ENCODE results near the gene UBASH3A.
A peak's percentile ranks its signal among the peaks of the same experiment; 100 is the strongest.

UBASH3A gene

DNA sequence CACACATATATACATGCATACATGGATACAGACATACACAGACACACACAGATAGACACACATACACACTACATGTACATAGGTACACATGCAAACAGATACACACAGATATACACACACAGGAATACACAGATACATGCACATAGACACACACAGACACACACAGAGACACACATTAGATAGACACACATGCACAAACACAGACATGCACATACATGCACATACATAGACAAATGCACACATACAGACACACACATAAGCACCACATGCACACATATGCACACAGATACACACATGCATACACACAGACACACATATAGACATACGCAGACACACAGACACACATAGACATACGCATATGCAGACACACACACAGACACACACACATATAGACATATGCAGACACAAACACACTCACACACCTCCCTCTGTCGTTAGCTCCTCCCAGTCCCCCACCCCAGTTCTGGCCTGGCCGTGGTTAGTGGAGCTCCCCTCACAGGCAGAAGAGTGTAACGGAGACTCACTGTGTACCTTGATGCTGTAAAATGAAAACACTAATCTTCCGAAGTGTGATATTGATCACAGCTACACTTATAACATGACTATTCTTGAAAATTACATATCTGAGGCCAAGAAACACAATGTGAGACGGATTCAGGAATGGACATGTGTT, 7.6 kb downstream of the UBASH3A start:
- DNase-seq (ENCODE audit: low spot score) = no peak

DNA sequence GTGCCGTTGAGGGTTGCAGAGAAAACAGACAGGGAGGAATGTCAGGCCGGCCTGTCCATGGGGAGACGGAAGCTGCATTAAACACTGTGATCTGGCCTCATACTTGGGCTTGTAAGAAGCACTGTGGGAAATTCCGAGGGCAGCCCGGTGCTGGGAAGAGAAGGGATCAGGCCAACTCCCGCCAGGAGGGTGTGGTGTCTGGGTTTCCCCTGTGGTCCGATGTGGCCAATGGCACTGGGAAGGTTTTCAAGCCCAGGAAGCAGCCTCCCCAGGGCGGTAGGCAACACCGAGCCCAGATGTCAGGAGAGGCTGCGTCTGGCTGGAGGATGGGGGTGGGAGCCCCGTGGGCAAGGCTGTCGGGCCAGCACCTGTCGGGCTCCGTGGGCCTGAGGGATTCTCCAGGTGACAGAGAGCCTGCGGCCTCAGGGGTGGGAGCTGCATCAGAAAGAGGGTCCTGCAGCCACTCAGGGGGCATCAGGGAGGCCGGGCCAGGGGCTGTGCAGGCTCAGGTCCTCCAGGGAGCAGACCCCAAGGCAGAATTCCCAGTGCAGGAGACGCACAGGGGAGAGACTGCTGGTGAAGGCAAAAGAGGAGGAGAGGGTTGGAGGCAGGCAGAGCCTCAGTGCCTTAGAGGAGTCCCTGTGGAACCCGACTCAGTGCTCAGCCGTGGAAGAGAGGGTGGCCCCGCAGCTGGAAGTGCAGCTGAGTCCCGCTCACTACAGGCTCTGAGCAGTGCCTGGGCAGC, 8.4 kb downstream of the UBASH3A start:
- DNase-seq (ENCODE audit: low spot score) = no peak

DNA sequence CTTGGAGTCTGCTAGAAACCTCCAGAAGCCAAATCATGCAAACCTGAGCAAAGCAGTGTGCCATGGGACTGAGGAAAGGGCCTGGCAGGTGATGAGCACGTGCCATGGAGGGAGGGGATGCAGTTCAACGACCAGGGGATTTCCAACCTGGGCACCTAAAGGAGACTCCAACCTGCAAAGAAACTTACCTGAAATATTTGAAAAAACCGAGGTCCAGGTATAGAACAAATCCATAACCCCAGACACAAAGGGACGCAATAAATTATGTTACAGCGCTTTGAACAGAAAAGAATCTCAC, 8.9 kb downstream of the UBASH3A start:
- no peak for DNase-seq (ENCODE audit: low spot score)

DNA sequence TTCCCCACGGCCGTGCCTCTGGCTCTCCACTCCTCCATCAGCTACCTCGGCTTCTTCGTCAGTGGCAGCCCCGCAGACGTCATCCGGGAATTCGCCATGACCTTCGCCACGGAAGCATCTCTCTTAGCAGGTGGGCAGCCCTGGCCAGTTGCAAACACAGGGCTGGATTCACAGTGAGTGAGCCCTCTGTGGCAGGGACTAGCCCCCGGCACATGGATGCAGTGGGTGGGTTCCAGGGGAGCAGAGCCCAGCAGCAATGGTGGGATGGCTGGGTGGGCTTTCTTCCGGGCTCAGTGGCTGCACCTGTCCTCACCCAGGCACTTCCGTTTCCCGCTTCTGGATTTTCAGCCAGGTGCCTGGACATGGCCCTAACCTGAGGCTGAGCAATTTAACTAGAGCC, 9.4 kb downstream of the UBASH3A start:
- DNase-seq (ENCODE audit: low spot score) = no peak

DNA sequence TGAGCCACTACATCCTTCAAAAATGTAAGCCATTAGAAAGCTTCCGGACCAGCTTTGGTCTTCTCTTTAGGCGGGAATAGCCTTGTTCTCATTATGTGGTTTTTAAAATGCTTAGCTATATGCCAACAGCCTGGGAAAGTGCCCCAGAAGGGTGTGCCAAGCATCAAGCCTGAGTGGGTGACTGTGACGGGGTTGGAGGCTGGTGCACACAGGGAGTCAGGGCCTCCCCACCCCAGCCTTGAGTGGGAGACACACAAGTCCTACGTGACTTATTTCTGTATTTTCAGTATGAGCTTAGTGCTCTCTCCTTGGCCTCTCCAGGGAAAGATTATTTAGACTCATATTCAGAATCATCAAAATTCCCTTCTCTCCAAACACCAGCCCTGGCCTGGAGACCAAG, 9.8 kb downstream of the UBASH3A start:
- no peak for DNase-seq (ENCODE audit: low spot score)

DNA sequence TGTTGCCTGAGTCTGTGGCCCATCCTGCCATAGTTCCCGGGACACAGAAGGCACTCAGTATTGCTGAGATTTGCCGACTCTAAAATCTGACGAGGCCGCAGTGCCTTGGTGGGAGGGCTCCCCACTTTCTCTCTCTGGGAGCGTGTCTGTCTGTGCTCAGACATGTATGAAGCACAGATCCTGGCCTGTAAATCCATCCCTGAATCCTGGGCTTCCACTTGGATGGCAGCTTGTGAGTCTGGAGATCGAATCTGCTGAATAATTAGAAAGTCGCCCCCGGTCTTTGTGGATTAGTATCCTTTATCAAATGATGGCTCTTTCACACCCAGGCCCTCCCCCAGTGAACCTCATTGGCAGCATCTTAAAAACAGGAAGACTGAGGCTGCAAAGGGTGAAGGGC, 10.4 kb downstream of the UBASH3A start:
- DNase-seq (ENCODE audit: low spot score) = no peak

DNA sequence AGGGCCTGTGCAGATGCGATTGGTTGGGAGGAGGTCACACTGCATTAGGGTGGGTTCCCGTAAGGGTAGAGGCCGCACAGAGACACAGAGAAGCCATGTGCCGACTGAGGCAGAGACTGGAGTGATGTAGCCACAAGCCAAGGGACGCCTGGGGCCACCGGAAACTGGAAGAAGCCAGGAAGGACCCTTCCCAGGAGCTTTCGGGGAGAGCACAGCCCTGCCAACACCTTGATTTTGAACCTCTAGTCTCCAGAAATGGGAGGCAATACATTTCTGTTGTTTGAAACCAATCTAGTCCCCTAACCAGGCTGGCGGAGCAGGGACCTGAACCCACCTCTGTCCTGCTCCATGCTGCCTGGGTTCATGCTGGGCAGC, 10.8 kb downstream of the UBASH3A start:
- no peak for DNase-seq (ENCODE audit: low spot score)

DNA sequence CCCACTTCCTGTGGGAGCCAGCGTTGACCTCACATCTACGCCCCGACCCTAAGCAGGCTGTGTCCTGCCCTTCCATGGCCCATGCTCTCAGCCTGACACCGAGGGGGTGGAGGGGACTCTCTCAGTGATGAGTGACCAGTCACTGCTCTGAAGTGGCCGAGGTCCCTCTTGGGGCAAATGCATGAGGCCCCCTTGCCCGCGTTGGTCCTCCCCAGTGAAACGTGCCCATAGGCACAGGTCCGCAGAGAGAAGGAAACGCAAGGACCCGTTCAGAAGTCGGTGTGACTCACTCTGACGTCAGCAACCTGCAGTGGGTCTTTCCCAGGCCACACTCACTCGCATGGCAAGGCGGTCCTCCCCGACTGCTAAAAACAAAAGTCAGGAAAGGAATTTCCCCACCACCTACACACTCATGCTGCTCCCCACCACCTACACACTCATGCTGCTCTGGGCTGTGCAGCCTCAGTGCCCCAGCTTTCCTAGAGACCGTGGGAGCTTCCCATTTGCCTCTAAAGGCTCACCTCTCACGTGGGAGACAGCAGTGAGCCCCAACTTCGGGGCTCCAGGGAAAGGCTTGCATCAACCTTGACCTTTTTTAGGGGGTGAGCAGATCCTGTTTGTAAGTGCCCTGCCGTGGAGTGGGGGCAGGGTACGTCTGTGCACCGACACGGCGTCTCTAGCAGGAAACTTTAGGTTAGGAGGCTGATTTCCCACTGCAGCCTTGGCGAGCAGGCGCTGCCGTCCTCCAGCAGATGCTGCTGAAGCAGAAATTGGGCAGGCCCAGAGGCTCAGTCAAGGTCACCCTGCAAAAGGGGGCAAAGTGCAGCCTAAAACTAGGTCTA, 11.4 kb downstream of the UBASH3A start:
- peak; percentile 87 for DNase-seq (ENCODE audit: low spot score)

DNA sequence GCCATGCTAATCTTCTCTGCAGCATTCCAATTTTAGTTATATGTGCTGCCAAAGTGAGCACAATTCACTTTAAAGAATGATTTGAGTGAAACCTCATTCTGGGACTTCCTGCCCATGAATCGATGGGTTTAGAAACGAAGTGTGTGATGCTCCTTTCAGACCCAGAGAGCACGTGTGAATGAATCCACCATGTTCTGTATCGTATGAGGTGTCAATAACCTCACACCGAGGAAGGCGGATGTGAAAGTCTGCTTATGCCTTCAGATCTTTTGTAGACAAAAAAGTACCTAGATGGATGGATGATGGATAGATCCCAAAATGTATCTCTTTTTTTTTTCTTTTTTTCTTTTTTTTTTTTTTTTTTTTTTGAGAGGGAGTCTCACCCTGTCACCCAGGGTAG, 13.8 kb downstream of the UBASH3A start:
- DNase-seq (ENCODE audit: low spot score) = peak; percentile 43

DNA sequence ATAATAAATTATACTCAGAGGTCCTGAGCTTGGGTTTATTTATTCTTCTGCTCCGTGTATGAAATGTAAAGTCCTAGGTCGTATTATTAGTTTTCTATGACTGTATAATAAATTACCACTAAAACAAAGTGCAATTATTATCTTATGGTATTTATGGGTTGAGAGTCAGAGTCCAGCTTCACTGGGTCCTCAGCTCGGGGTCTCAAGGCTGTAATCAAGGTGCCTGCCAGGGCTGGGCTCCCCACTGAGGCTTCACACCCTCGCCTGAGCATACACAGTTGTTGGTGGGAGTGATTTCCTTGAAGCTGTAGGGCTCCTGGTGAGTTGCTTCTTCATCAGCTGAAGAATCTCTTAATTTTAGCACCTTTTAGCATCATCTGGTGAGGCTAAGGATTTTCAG, 15.2 kb downstream of the UBASH3A start:
- DNase-seq (ENCODE audit: low spot score) = no peak

DNA sequence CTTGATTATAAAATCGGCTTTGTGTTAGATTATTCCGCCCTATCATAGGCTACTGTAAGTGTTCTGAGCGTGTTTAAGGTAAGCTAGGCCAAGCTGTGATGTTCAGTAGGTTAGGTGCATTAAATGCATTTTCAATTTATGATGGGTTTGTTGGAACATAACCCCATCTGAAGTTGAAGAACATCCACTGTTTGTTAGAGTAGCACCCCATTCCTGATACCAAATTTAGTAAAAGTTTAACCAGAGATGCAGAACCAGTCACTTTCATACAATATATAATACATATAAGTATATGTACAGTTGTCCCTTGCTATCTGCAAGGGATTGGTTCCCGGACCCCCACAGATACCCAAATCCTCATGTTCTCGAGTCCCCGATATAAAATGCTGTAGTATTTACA, 16.1 kb downstream of the UBASH3A start:
- DNase-seq (ENCODE audit: low spot score) = no peak

DNA sequence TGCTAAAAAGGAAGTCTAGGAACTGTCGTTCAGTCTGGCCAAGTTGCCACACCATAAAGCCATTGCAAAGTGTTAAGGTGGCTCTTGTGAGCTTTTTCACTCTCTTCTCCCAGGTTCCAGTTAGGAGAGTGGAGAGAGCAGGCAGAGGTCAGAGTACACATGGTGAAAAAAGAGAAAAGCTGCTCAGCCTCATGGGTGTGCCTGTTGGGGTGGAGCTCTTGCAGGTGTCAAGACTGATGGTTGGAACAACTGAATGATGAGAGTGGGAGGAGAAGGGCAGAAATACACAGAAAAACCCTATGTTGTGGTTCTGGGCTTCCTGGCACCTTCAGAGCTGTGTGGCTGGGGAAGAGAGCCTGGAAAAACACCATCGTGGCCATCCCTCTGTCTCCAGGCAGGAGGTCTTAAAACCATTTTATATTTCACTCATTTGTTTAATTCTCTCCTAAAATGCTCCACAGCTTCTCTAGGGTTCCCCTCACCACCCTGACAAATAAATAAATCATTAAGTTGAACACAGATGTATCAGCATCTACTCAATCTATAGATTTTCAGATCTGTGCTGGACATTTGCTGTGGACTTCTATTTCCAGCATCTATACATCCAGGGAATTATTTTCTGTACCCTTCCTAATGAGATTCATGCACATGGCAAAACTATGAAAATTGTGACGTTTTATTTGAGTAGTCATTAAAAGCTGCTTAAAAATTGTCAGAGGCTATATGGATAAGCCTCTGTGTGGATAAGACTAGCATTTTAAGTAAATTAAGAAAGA, 17.5 kb downstream of the UBASH3A start:
- DNase-seq (ENCODE audit: low spot score) = no peak

DNA sequence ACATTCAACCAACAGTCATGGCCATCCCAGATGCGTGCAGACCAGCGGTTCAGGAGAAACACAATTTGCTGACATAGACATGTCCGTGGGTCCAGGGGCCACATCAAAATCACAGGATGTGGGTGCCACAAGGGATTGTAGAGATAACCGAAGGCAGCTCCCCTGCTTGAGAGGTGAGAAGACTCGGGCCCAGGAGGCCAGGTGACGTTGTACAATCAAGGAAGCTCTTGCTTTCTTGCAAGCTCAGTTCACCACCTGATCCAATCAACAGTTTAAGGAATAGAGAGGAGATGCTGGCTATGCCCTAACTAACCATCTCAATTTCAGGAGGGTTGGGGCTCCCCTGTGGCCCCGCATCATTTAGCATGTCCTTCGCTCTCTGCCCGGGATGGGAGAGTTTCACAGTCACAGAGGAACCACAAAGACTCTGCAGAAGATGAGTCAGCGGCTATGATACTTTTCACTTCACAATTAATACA, 19.5 kb downstream of the UBASH3A start:
- DNase-seq (ENCODE audit: low spot score) = peak; percentile 43

DNA sequence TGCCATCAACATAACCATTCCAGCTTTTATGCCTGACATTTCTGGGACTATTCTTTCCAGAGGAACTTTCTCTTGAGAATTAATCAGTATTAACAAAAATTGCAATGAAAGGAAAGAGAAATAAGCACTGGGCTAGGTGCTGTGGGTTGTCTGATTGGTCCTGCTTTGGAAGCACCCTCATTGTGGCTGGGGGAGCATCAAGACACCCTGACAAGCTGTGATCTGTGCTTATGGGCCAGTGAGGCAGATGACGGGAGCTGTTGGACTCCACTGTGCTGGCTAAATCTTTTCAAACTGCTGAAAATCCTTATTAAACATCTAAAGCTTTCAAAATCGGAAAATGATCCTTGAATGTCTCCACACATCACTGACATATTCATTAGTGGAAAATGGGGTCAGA, 20.0 kb downstream of the UBASH3A start:
- no peak for DNase-seq (ENCODE audit: low spot score)

DNA sequence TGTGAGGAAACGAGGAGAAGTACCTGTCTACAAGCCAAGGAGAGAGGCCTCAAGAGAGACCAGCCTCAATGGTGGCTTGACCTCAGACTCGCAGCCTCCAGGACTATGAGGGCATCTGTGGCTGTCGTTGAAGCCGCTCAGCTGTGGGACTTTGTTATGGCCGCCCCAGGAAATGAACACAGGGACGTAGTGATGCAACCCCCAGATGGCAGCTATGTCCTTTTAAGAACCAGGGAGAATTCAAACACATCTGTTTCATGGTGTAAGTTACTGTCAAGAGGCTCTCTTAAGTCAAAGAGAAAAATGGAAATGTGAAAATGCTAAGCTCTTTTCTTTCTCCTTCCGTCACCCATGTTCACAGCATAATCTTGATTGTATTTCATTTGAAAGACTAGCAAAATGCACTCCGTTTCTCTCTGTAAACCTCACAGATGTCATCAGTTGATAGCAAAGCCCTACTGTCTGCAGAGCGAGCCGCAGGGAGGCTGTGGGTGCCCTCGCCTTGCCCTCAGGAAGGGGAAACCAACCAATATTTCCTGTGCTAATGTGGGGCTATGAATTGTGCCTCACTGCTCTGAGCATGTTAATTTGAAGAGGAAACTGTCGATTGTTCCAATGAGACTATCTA, 21.3 kb downstream of the UBASH3A start:
- peak; percentile 85 for DNase-seq (ENCODE audit: low spot score)

DNA sequence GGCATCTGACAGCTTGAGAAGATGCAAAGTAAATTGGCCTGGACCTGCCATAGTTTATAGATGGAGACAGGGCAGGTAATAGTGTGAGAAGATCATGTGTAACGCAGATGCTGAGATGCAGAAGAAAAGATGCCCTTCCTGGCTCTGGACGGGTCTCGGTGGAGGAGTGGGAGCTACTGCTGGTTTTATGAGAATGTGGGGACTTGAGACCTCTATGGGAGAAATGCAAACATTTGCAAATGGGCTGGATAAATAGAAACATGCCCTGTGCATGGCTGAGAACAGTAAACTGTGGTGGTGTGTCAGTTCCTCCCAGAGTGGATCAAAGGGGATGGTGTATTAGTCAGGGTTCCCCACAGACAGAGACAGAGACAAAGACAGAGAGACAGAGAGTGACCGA, 21.9 kb downstream of the UBASH3A start:
- no peak for DNase-seq (ENCODE audit: low spot score)

DNA sequence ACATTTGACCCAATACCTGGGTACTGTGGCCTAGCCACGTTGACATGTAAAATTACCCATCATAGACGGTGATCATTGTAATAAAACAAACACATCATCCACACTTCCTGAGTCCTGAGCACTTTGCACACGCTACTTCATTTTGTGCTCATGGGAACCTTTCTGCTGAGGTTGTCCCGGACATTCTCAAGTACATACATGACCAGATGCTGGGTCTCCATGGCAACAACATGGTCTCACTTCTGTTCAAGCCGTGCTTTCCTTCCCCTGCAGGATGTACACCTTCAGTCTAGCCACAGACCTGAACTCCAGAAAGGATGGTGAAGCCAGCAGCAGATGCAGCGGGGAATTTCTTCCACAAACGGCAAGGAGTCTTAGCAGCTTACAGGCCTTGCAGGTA, 22.7 kb downstream of the UBASH3A start:
- DNase-seq (ENCODE audit: low spot score) = no peak

DNA sequence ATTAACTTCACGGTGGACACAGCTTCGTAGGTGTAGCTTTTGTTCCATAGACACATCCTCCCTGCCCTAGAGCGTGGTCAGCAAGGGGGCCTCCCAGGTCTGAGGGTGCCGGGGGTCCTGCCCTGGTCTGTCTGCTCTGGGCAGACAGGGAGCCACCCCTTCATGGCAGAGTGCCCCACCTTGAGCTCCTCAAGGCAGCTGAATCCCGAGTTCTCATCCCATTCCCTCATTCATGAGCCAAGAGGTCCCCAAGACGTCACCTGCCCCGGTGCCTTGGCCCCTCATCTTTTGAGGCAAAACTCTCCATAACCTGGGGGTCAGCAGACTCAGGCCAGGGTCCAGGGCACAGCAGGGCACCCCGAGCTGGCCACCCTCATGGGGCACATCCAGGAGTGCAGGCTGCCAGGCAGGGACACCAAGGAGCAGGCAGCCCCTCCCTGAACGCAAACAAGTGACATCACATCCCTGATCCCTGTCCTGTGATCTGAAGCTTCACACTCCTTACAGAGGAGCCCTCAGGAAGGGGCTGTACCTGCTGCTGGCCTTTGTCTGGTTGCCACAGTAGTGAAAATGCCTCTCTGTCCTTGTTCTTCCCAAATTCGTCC, 23.3 kb downstream of the UBASH3A start:
- DNase-seq (ENCODE audit: low spot score) = no peak

DNA sequence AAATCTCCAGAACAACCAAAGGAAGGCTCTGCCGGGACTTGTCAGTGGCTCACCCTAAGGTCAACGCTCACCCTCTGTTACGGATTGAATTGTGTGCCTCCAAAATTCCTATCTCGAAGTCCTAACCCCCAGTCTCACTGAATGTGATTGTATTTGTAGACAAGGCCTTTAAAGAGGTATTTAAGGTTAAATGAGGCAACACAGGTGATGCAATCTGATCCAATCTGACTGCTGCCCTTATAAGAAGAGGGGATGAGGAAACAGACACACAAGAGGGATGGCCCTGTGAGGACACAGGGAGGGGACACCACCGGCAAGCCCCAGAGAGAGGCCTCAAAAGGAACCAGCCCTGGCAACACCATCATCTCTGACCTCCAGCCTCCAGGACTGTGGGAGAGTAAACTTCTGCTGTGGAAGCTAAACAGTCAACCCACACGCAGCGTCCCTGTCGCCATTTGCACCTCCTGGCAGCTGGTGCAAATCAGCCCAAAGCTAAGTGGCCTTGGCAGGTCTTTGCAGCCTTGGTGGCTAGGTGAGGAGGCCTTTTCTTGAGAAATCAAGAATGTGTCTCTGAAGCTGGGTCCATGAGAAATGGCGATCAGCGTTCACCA, 24.2 kb downstream of the UBASH3A start:
- DNase-seq (ENCODE audit: low spot score) = no peak

DNA sequence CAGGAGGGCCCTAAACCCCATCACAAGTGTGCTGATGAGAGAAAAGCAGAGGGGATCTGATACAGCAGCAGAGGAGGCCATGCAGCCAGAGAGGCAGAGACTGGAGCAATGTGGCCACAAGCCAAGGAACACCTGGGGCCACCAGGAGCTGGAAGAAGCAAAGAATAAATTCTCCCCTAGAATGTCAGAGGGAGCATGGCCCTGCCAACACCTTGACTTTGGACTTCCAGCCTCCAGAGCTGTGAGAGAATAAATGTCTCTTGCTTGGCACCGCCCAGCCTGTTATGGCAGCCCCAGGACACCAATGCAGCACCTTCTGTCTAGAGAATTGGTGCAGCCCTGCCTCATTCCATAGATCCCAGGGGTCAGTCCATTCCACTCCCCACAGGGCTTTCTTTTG, 25.3 kb downstream of the UBASH3A start:
- no peak for DNase-seq (ENCODE audit: low spot score)

DNA sequence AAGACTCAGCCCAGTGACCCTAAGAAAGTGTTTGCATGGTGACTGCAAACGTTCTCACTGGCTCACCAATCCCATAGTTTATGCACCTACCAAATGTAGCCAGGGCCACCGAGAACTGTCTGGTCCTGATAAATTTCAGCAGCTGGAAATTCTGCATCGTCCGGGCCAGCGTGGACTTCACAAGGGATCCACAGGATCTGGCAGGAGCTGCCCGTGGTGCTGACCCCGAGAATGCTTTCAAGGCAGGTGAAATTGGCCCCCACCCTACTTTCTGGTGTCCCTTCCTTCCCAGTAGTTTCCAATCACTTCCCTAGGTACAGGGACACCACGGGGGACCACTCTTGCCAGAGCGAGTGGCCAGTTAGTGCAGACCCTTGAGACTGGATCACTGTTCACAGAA, 26.2 kb downstream of the UBASH3A start:
- DNase-seq (ENCODE audit: low spot score) = no peak
